T-helper 17 cell (primary cell): ENCODE results near the gene SLC6A8. TPM values are rescaled to one million over a fixed set of nuclear protein-coding genes. Genes with fewer than 3 reads are reported as not detected.
"Not testable (repeated sequence)": the region's sequence is repeated elsewhere in the genome, so short reads cannot be mapped to it uniquely, and the experiment has no call there.

ENCODE experiments used
- ATAC-seq: fragments of 150-1000 bp; cut with Tn5 transposase; 2 replicates; pipeline ENCODE4 v1.10.0; 2021; ENCODE audit warnings: mild to moderate bottlenecking, moderate library complexity
- DNase-seq, 3 donors: peaks; one replicate each; pipeline versions ENCODE4 v3.0.0 to v3.0.0-alpha.2; 2020 to 2021
- H3K9me3 ChIP-seq: one replicate; pipeline ENCODE4 v1.7.0; 2013; ENCODE audit warnings: low read length, mild to moderate bottlenecking; ENCODE audit not compliant: control insufficient read depth, poor library complexity, severe bottlenecking
- H3K27ac Mint-ChIP-seq: one replicate; pipeline ENCODE4 v1.8.0; 2022; ENCODE audit warnings: mild to moderate bottlenecking, moderate library complexity, mixed read lengths
- H3K27me3 Mint-ChIP-seq: one replicate; pipeline ENCODE4 v1.8.0; 2022; ENCODE audit warnings: mixed read lengths
- H3K36me3 Mint-ChIP-seq: one replicate; pipeline ENCODE4 v1.8.0; 2022; ENCODE audit warnings: low read depth, mixed read lengths
- H3K4me1 Mint-ChIP-seq: one replicate; pipeline ENCODE4 v1.8.0; 2022; ENCODE audit warnings: mild to moderate bottlenecking, mixed read lengths
- H3K4me3 Mint-ChIP-seq: one replicate; pipeline ENCODE4 v1.8.0; 2022; ENCODE audit warnings: mild to moderate bottlenecking, moderate library complexity, mixed read lengths
- total RNA-seq, 4 donors: library from RNA in 2 of 4; stranded (reverse) in 2 of 4; gene quantifications; one replicate each; pipeline ENCODE4 v1.2.3 and lab custom pipeline; 2022 to 2026

Gene SLC6A8
- total RNA-seq, 2 donors from 2014 or later: 3.4 to 4.4 TPM

DNA sequence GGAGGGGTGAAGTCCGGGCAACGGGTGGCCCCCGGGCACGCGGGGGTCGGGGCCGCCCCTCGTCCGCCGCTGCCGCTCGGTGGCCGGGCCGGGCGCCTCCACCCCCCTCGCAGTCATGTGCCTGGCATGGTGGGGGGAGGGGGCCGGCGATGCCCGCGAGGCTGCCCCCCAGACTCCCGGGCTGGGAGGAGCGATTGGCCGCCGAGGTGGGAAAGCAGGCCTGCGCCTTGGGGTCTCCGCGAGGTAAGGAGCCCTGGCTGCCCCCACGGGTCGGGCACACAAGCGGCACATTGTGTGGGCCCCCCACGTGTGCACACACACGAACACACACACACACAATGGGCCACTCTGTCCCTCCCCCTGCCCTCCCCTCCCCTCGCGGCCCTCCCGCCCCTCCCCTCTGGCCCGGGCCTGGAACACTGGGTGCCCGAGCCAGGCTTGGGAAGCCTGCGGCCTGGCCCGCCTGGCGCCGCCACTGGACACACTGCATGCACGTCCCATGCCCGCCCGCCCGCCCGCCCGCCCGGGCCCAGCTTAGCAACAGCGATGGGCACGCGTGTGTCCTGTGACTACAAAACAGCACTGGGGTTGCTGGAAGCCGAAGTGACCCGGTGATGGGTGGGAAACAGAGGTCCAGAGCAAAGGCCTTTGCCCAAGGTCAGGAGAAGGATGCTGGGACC is 1.3 kb downstream of the SLC6A8 start:
- ATAC-seq: no peak
- no peaks in the 10 kb centered on the region for H3K9me3 ChIP-seq
- Mint-ChIP-seq H3K4me3 (no peak overlapping the region), H3K27me3 (no peaks in the 10 kb centered on the region), H3K36me3 (no peaks in the 10 kb centered on the region), H3K4me1 (peaks cover 5% of the 10 kb centered on the region), H3K27ac (no peak overlapping the region)
- DNase-seq: no peak

DNA sequence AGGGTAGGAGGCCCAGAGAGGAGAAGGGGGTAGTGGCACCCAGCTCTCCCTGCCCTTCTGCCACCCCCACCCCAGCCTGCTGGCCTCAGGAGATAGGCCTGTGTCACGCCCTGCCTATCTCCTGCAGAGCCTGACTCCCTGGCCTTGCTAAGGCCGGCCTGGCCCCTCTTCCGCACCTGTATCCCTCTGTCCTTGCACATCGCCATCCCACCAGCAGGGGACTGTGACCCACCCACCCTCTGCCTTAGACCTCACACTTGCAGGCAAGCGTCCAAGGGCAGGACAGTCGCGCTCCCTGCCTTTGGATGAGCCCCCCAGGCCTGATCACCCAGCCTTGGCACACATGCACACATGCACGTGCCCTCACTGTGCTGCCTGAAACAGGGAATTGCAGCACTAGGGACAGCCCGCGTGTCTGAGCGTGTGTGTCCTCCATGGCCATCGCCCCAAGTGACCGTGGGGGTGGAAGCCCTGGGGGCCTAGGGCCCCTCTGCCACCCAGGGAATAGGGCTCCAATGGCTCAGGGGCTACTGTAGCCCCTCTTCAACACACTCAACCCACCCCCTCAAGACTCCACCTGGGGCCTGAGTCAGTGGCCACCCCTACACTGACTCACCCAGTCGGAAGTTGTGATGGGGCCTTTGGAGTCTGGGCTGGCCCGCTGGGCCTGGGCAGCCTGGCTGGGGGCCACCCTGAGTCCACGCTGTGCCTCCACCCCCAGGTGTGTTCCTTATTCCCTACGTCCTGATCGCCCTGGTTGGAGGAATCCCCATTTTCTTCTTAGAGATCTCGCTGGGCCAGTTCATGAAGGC is 2.1 kb downstream of the SLC6A8 start:
- H3K36me3 Mint-ChIP-seq: no peaks in the 10 kb centered on the region
- H3K9me3 ChIP-seq: no peaks in the 10 kb centered on the region
- H3K4me1 Mint-ChIP-seq: peaks cover 5% of the 10 kb centered on the region
- no peak overlapping the region for H3K27ac Mint-ChIP-seq
- ATAC-seq: no peak
- peak overlapping the region; percentile 7 for H3K4me3 Mint-ChIP-seq
- no peak for DNase-seq
- no peaks in the 10 kb centered on the region for H3K27me3 Mint-ChIP-seq

DNA sequence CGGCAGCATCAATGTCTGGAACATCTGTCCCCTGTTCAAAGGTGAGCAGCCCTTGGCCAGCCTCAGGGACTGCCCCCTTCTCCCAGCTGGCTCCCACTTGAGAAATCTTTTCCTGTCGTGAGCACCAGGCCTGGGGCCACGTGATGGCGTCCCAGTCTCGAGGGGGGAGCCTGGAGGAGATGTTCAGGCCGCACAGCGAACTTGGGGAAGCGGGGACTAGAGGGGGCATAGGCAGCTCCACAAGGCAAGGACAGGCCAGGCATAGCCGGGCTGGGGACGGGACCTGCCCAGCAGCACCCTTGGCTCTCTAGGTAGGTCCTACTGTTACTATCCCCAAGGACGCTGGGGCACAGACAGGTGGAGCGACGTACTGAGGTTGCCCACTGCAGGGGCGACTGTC is 2.7 kb downstream of the SLC6A8 start:
- H3K4me3 Mint-ChIP-seq: no peak overlapping the region
- peaks cover 5% of the 10 kb centered on the region for H3K4me1 Mint-ChIP-seq
- H3K36me3 Mint-ChIP-seq: no peaks in the 10 kb centered on the region
- H3K9me3 ChIP-seq: no peaks in the 10 kb centered on the region
- DNase-seq: no peak
- ATAC-seq: no peak
- H3K27me3 Mint-ChIP-seq: no peaks in the 10 kb centered on the region
- H3K27ac Mint-ChIP-seq: no peak overlapping the region

DNA sequence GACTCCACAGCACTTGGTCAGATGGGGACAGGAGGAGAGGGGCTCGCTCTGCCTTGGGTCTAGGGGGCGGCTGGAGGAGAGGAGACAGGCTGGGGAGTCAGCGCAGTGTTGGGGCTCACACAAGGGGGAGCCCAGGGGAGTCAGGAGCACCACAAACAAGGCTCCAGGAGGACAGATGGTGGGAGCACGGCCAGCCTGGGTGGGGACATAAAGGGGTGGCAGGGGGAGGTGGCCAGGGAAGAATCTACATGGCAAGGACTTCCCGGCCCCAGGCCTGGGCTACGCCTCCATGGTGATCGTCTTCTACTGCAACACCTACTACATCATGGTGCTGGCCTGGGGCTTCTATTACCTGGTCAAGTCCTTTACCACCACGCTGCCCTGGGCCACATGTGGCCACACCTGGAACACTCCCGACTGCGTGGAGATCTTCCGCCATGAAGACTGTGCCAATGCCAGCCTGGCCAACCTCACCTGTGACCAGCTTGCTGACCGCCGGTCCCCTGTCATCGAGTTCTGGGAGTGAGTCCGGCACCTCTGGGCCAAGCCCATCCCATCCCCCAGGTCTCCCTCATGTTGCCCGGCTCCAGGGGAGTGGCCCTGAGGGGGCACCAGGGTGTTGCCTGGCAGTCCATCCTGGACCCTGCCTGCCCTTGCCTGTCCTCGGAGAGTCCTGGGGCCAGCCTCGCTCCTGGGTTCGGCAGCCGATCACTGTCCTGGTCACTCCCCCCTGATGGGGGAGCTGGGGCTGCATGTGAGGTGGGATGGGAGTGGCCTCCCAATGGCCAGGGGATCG is 3.5 kb downstream of the SLC6A8 start:
- not testable (repeated sequence) for H3K4me3 Mint-ChIP-seq, H3K27ac Mint-ChIP-seq, H3K4me1 Mint-ChIP-seq, H3K27me3 Mint-ChIP-seq, ATAC-seq, DNase-seq, H3K9me3 ChIP-seq, H3K36me3 Mint-ChIP-seq

DNA sequence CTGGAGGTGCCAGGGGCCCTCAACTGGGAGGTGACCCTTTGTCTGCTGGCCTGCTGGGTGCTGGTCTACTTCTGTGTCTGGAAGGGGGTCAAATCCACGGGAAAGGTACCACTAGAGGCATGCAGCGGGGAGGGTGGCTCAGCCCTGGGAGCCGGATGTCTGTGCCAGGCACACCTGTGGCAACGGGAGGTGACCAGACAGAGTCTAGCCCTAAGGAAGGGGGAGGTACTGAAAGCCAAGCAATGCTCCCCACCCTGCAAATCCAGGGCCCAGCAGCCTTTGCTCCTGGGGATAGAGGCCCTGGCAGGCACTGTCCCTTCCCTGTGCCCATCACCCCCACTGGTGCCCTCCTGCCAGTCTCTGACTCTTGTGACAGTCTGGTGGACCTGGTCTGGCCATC is 4.3 kb downstream of the SLC6A8 start:
- Mint-ChIP-seq H3K4me3 (no peak overlapping the region), H3K36me3 (no peaks in the 10 kb centered on the region), H3K4me1 (peaks cover 5% of the 10 kb centered on the region), H3K27ac (no peak overlapping the region), H3K27me3 (no peaks in the 10 kb centered on the region)
- ATAC-seq: no peak
- no peak for DNase-seq
- H3K9me3 ChIP-seq: no peaks in the 10 kb centered on the region

DNA sequence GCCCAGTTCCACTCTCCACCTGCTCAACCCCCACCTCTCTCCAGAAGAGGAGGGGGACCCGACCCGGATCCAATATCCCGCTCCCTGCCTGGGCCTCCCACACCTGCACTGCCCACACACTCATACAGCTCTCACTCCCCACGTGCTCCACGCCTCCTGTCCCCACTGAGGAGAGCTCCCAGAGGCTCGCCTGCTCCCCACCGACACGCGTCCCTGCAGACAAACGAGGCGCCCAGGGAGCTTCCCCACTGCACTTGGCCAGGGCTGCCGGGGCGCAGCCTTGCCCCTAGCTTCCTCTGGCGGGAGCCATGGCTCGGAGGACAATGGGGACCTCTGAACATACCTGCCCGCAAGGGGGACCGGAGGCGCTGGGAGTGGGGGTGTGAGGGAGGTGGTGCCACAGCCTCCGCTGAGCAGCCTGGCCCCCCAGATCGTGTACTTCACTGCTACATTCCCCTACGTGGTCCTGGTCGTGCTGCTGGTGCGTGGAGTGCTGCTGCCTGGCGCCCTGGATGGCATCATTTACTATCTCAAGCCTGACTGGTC is 5.0 kb downstream of the SLC6A8 start:
- Mint-ChIP-seq H3K27me3 (no peaks in the 10 kb centered on the region), H3K36me3 (no peaks in the 10 kb centered on the region), H3K4me3 (no peak overlapping the region), H3K27ac (no peak overlapping the region), H3K4me1 (peaks cover 5% of the 10 kb centered on the region)
- ATAC-seq: no peak
- H3K9me3 ChIP-seq: no peaks in the 10 kb centered on the region
- DNase-seq: no peak

DNA sequence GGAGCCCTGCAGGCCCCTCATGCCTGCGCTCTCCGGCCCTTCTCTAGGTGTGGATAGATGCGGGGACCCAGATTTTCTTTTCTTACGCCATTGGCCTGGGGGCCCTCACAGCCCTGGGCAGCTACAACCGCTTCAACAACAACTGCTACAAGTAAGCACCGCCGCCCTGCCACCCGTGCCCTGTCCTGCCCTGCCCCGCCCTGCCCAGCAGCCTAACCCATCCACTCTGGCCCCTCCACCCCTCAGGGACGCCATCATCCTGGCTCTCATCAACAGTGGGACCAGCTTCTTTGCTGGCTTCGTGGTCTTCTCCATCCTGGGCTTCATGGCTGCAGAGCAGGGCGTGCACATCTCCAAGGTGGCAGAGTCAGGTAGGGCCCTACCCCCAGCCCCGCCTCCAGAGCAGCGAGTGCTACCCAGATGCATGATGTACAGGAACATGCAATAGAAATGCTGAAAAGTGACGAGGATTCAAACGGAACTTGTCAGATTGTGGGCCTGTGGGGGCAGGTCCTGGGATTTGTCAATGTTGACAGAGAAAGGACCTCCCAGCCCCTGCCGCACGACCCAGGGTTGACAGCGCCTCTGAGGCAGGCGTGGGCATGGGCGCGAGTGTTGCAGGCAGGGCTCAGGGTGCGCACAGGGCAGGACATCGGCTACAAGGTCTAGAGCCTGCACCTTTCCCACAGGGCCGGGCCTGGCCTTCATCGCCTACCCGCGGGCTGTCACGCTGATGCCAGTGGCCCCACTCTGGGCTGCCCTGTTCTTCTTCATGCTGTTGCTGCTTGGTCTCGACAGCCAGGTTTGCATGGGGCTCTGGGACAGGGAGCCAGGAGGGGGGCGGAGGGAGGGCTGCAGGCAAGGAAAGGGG is 5.7 kb downstream of the SLC6A8 start:
- DNase-seq (no peak), ATAC-seq (no peak)
- H3K36me3 Mint-ChIP-seq: no peaks in the 10 kb centered on the region
- no peaks in the 10 kb centered on the region for H3K9me3 ChIP-seq
- H3K27me3 Mint-ChIP-seq: no peaks in the 10 kb centered on the region
- no peak overlapping the region for H3K4me3 Mint-ChIP-seq
- H3K27ac Mint-ChIP-seq: no peak overlapping the region
- peaks cover 5% of the 10 kb centered on the region for H3K4me1 Mint-ChIP-seq

DNA sequence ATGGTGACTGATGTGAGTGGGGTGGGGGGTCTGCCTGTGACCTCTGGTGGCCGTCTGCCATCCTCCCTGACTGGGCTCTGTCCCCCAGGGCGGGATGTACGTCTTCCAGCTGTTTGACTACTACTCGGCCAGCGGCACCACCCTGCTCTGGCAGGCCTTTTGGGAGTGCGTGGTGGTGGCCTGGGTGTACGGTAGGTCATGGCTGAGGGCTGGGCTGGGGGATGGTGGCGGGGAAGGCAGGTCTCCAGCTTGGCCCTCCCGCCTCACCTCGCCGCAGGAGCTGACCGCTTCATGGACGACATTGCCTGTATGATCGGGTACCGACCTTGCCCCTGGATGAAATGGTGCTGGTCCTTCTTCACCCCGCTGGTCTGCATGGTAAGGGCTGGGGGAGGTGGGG is 6.5 kb downstream of the SLC6A8 start:
- not testable (repeated sequence) for H3K4me1 Mint-ChIP-seq, H3K27ac Mint-ChIP-seq, H3K9me3 ChIP-seq, ATAC-seq, H3K4me3 Mint-ChIP-seq, H3K36me3 Mint-ChIP-seq, H3K27me3 Mint-ChIP-seq, DNase-seq

DNA sequence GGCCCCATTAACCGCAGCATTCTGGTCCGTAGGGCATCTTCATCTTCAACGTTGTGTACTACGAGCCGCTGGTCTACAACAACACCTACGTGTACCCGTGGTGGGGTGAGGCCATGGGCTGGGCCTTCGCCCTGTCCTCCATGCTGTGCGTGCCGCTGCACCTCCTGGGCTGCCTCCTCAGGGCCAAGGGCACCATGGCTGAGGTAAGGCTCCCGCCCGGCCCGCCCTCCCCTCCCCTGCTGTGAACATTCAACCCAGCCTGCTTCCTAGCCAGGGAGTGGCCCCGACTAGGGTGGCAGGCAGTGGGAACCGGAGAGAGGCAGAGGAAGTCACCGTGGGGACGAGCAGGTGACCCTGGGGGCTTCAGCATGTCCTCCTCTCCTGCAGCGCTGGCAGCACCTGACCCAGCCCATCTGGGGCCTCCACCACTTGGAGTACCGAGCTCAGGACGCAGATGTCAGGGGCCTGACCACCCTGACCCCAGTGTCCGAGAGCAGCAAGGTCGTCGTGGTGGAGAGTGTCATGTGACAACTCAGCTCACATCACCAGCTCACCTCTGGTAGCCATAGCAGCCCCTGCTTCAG is 7.1 kb downstream of the SLC6A8 start:
- Mint-ChIP-seq H3K4me3 (no peak overlapping the region), H3K27ac (no peak overlapping the region), H3K36me3 (no peaks in the 10 kb centered on the region), H3K27me3 (no peaks in the 10 kb centered on the region), H3K4me1 (peaks cover 5% of the 10 kb centered on the region)
- no peak for DNase-seq
- no peak for ATAC-seq
- no peaks in the 10 kb centered on the region for H3K9me3 ChIP-seq

DNA sequence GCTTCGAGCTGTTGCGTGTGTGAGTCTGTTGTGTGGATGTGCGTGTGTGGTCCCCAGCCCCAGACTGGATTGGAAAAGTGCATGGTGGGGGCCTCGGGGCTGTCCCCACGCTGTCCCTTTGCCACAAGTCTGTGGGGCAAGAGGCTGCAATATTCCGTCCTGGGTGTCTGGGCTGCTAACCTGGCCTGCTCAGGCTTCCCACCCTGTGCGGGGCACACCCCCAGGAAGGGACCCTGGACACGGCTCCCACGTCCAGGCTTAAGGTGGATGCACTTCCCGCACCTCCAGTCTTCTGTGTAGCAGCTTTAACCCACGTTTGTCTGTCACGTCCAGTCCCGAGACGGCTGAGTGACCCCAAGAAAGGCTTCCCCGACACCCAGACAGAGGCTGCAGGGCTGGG is 8.4 kb downstream of the SLC6A8 start:
- H3K27me3 Mint-ChIP-seq: no peaks in the 10 kb centered on the region
- H3K9me3 ChIP-seq: no peaks in the 10 kb centered on the region
- H3K4me3 Mint-ChIP-seq: peak overlapping the region; percentile 49
- peaks cover 5% of the 10 kb centered on the region for H3K4me1 Mint-ChIP-seq
- H3K27ac Mint-ChIP-seq: no peak overlapping the region
- no peak for DNase-seq
- no peaks in the 10 kb centered on the region for H3K36me3 Mint-ChIP-seq
- no peak for ATAC-seq

DNA sequence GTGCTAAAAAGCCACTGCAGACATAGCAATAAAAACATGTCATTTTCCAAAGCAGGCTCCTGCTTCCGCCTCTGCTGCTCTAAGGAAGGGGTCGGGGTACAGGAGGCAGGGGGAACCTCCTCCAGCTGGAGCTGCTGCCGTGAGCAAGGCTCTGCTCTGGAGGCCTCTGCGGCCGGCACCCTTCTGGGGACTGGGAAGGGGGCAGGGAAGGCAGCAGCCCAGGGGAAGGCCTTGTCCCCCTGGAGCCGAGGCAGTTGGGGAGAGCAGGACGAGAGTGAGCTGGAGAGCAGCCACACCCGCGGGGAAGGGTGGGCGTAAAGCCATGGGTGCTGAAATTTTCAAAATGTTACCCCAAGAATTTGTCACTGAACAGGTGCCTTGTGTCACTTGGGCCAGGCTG is 8.8 kb downstream of the SLC6A8 start:
- H3K27ac Mint-ChIP-seq, H3K36me3 Mint-ChIP-seq, DNase-seq, H3K9me3 ChIP-seq, H3K4me3 Mint-ChIP-seq, H3K4me1 Mint-ChIP-seq, H3K27me3 Mint-ChIP-seq, ATAC-seq: not testable (repeated sequence)

DNA sequence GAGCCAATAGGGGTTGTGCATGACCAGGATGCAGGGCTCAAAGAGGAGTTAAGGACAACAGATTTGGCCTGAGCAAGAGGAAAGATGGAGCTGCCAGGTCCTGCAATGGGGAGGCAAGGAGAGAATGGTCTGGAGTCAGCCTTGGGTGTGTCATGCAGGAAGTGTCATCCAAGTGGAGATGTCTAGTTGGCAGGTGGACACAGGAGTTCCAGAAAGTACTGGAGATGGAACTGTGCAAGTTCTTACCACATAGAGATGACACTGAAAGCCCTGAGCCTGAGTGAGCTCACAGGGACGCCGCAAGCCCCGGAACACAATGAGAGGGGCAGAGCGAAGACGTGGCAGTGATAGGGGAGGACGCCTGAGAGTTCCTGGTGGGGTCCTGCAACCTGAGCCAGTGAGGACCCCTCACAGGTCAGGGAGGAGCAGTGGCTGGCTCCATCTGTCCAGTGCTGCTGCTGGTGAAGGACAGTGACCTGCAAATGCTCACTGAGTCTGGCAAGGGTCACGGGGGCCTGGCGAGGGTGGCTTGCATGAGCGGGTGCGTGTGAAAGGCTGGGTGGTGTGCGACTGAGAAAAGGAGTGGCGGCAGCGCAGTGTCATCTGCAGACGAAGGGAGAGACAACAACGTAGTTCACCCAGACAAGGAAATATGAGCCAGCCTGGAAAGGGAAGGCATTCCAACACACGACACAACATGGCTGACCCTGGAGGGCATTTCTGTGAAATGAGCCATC is 9.4 kb downstream of the SLC6A8 start:
- H3K27ac Mint-ChIP-seq, H3K4me3 Mint-ChIP-seq, H3K9me3 ChIP-seq, H3K27me3 Mint-ChIP-seq, ATAC-seq, H3K4me1 Mint-ChIP-seq, H3K36me3 Mint-ChIP-seq, DNase-seq: not testable (repeated sequence)
